ENCODE results near the gene CEACAM18. TPM values are rescaled to one million over a fixed set of nuclear protein-coding genes. Genes with fewer than 3 reads are reported as not detected.

CEACAM18 gene
- total and polyA plus RNA-seq, 2 of the 8 experiments (the other 6 are each of a cell fraction or from before 2014, with no cell fraction given): not detected

GRCh38 chr19:51458051-51458645 lies 20.2 kb upstream of the CEACAM18 start, which contains the start of gene SIGLEC8:
TSS of gene SIGLEC8 (minus strand) at chr19:51458454. CDS start at chr19:51458387, 67 bp downstream.
- no peak within 1 kb of the TSS for H3K18ac ChIP-seq (ENCODE audit: extremely low read depth, low read length)
- no peak within 1 kb of the TSS for H3K56ac ChIP-seq (replicated peaks; ENCODE audit: insufficient read length, low read depth, low read length)
- H3K4me3 ChIP-seq (ENCODE audit: extremely low read depth in 1 of 4, insufficient read depth in 2 of 4, low read depth in 3 of 4, low read length in 4 of 4): no peak within 1 kb of the TSS
- no peak within 1 kb of the TSS for H3K14ac ChIP-seq (ENCODE audit: insufficient read length)
- H3K4me1 ChIP-seq (replicated peaks in 1 of 4; ENCODE audit: control insufficient read depth in 3 of 4, insufficient read depth in 4 of 4, low read length in 3 of 4): peaks cover 0 to 3% (median 0%) of the 10 kb centered on the region in 4 experiments; a peak in 1 of 7 replicates
- no peak within 1 kb of the TSS for H2BK5ac ChIP-seq (ENCODE audit: low read depth, low read length)
- no peak within 1 kb of the TSS for H2AFZ ChIP-seq (ENCODE audit: low read length)
- H3K79me2 ChIP-seq (ENCODE audit: control insufficient read depth in 1 of 2, insufficient read depth in 2 of 2, low read length in 2 of 2): no peaks in the 10 kb centered on the region
- WGBS, 2 experiments (ENCODE audit: extremely low coverage in 1 of 2, insufficient coverage in 1 of 2, insufficient read length in 1 of 2, insufficient replicate concordance in 2 of 2, low coverage in 1 of 2, low lambda C conversion rate in 2 of 2, missing lambda C conversion rate in 1 of 2): 88% methylated on average over 10 of the region's 10 CpGs; no CpG with 5 or more reads in 1 of the 2 experiments
- H2AK5ac ChIP-seq (ENCODE audit: low read depth, low read length): no peak within 1 kb of the TSS; the same call in 1 of the 2 replicates
- no peaks in the 10 kb centered on the region for H4K20me1 ChIP-seq (replicated peaks in 1 of 2; ENCODE audit: control insufficient read depth in 1 of 2, insufficient read depth in 2 of 2, low read length in 2 of 2)
- H3K9me3 ChIP-seq (ENCODE audit: insufficient read depth in 2 of 2, low read depth in 1 of 2, low read length in 1 of 2): peaks cover 33 to 55% of the 10 kb centered on the region in 2 experiments; a peak in 3 of 4 replicates
- no peak within 1 kb of the TSS for H3K4me2 ChIP-seq (ENCODE audit: insufficient read depth in 1 of 2, low read depth in 2 of 2, low read length in 2 of 2)
- no peak within 1 kb of the TSS for H4K91ac ChIP-seq (replicated peaks; ENCODE audit: insufficient read length, low read length)
- ChIA-PET POLR2A (ENCODE audit: partially characterized antibody) (no interaction called here), CTCF (ENCODE audit: partially characterized antibody) (interaction anchor here (0.7 to 0.9 kb wide), 3 partner anchors 11 to 37 kb away, joined by 3 to 4 read pairs (median 3); no protein-coding TSS in a partner anchor)
- DNase-seq (ENCODE audit: low read depth in 1 of 2, low spot score in 2 of 2) (no peak), FAIRE-seq (no peak)
- no peak for TF ChIP-seq TEAD4 (IDR thresholded peaks at IDR 0.05; ENCODE audit: low read depth, low read length)
- no peak for TF ChIP-seq JUND (IDR thresholded peaks at IDR 0.05; ENCODE audit: low read length)
- TF ChIP-seq EZH2 (IDR thresholded peaks at IDR 0.05; ENCODE audit: low read depth, low read length, severe bottlenecking): no peak
- H3K27me3 ChIP-seq (replicated peaks in 1 of 4; ENCODE audit: control insufficient read depth in 3 of 4, extremely low read depth in 1 of 4, insufficient read depth in 3 of 4, low read length in 3 of 4): no peaks in the 10 kb centered on the region
- no peak within 1 kb of the TSS for H3K9ac ChIP-seq (replicated peaks in 1 of 4; ENCODE audit: extremely low read depth in 1 of 4, low read depth in 3 of 4, low read length in 3 of 4)
- no peak within 1 kb of the TSS for H3K27ac ChIP-seq (ENCODE audit: low read depth, low read length)
- no peaks in the 10 kb centered on the region for H3K36me3 ChIP-seq (ENCODE audit: control insufficient read depth in 2 of 4, insufficient read depth in 4 of 4, low read length in 3 of 4)
- H2BK12ac ChIP-seq (ENCODE audit: low read depth, low read length): no peak within 1 kb of the TSS
- H2BK120ac ChIP-seq (replicated peaks; ENCODE audit: low read depth, low read length): no peak within 1 kb of the TSS
- no peak within 1 kb of the TSS for H3K23ac ChIP-seq (ENCODE audit: insufficient read length)
- H3K4ac ChIP-seq (replicated peaks; ENCODE audit: insufficient read length, low read depth, low read length): no peak within 1 kb of the TSS
- H2BK15ac ChIP-seq (ENCODE audit: low read length): no peak within 1 kb of the TSS
- no peak within 1 kb of the TSS; the same call in 1 of the 2 replicates for H4K8ac ChIP-seq (ENCODE audit: extremely low read depth, insufficient read depth, low read length)
- no peak within 1 kb of the TSS for H2BK20ac ChIP-seq (ENCODE audit: low read length)
- no peaks in the 10 kb centered on the region for H3K79me1 ChIP-seq (ENCODE audit: low read depth, low read length)
- H4K5ac ChIP-seq (ENCODE audit: insufficient read length, low read depth, low read length): no peak within 1 kb of the TSS
- peaks cover 5% of the 10 kb centered on the region; the same call in 1 of the 2 replicates for H3K23me2 ChIP-seq (ENCODE audit: low read depth, low read length)

Measured in H1 (cell line).